Tibial artery (tissue), 4 donors: ENCODE data around the gene NRXN3.

Experiments used
- DNase-seq, 2 donors: peaks; one replicate each; pipeline ENCODE4 v3.0.0-alpha.2; 2019
- H3K27ac ChIP-seq, 2 donors: fragments of 200-600 bp; sonication (generic) in 1 of 2; 1 replicate in 1 of 2; 2 replicates in 1 of 2; pipeline ENCODE4 v1.5.1; 2018 to 2019; ENCODE audit warnings: mild to moderate bottlenecking in 1 of 2
- H3K27me3 ChIP-seq, 2 donors: fragments of 200-600 bp; sonication (generic) in 1 of 2; one replicate each; pipeline versions ENCODE4 v1.5.1 to v1.6.0; 2016 to 2019
- H3K36me3 ChIP-seq, 3 donors: fragments of 200-600 bp; sonication (generic) in 2 of 3; one replicate each; pipeline ENCODE4 v1.5.1; 2016 to 2019; ENCODE audit warnings: mild to moderate bottlenecking in 2 of 3
- H3K4me1 ChIP-seq, 4 donors: fragments of 200-600 bp; sonication (generic) in 2 of 4; 1 replicate in 3 of 4; 2 replicates in 1 of 4; pipeline ENCODE4 v1.5.1; 2016 to 2019
- H3K4me3 ChIP-seq, 2 donors: fragments of 200-600 bp; sonication (generic) in 1 of 2; 1 replicate in 1 of 2; 2 replicates in 1 of 2; pipeline ENCODE4 v1.5.1; 2018 to 2019; ENCODE audit warnings: mild to moderate bottlenecking in 2 of 2
- H3K9me3 ChIP-seq, 3 donors: fragments of 200-600 bp; sonication (generic) in 1 of 3; one replicate each; pipeline ENCODE4 v1.5.1; 2016 to 2019
- intact Hi-C: fragments of 100-400 bp; cut with DNase I; formaldehyde crosslinking; loops from one replicate; pipeline ENCODE4 v1.15.0; 2023; ENCODE audit warnings: low total_unique reads
- TF ChIP-seq, protein P1 (sequence below), 2 experiments: fragments of 200-600 bp in 1 of 2; fragments of 450-650 bp in 1 of 2; IDR thresholded peaks; one replicate each; pipeline ENCODE4 v1.5.1; 2017 to 2019; ENCODE audit warnings: antibody characterized with exemption in 2 of 2, mild to moderate bottlenecking in 1 of 2, moderate library complexity in 1 of 2

NRXN3 gene

DNA sequence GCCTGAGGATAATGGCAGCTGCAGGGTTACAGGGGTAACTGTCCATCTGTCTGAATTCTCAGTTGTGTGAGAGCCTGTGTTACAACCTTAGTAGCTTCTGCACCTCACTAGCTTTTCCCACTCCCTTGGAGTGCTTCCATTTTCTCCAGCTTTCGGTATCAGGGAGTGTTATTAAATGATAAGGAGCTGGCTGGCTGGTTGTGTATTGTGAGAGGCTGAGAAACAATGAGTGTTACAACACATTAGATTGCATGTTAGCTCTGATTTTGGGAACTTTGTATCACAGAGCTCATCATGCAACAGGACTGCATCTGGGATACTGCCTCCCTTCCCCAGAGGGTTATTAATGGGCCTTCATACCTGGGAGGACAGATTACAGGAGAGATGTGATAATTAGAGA, 1317.5 kb downstream of the NRXN3 start:
- no peaks in the 10 kb centered on the region for H3K9me3 ChIP-seq
- DNase-seq: no peak
- intact Hi-C loops: no loop called here
- H3K27me3 ChIP-seq: no peaks in the 10 kb centered on the region
- H3K36me3 ChIP-seq: no peaks in the 10 kb centered on the region
- H3K4me3 ChIP-seq: no peak overlapping the region
- no peaks in the 10 kb centered on the region for H3K4me1 ChIP-seq
- no peak overlapping the region for H3K27ac ChIP-seq
- TF ChIP-seq, protein P1, sequence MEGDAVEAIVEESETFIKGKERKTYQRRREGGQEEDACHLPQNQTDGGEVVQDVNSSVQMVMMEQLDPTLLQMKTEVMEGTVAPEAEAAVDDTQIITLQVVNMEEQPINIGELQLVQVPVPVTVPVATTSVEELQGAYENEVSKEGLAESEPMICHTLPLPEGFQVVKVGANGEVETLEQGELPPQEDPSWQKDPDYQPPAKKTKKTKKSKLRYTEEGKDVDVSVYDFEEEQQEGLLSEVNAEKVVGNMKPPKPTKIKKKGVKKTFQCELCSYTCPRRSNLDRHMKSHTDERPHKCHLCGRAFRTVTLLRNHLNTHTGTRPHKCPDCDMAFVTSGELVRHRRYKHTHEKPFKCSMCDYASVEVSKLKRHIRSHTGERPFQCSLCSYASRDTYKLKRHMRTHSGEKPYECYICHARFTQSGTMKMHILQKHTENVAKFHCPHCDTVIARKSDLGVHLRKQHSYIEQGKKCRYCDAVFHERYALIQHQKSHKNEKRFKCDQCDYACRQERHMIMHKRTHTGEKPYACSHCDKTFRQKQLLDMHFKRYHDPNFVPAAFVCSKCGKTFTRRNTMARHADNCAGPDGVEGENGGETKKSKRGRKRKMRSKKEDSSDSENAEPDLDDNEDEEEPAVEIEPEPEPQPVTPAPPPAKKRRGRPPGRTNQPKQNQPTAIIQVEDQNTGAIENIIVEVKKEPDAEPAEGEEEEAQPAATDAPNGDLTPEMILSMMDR (IDR thresholded peaks at IDR 0.05): no peak

DNA sequence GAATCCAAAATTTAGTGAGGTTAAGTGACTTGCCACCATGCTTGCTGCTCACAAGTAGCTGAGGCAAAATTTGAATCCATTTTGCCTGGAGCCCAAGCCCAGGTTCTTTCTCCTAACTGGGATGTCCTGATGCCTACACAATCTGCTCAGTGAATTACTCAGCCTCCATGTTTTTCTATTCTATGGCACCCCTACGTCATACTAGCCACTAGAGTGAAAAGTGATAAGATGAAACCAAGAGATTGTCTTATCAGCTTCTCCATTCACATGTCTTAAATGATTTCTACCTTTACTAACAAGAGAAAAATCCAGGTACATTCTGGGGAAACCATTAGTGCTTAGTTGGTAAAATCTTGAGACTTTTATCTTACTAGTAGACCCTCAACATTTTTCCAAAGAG, 1321.0 kb downstream of the NRXN3 start:
- H3K36me3 ChIP-seq: no peaks in the 10 kb centered on the region
- H3K27ac ChIP-seq: no peak overlapping the region
- H3K27me3 ChIP-seq: no peaks in the 10 kb centered on the region
- no peak overlapping the region for H3K4me3 ChIP-seq
- intact Hi-C loops: no loop called here
- TF ChIP-seq, protein P1 (IDR thresholded peaks at IDR 0.05): no peak
- no peaks in the 10 kb centered on the region for H3K9me3 ChIP-seq
- DNase-seq: no peak
- H3K4me1 ChIP-seq: no peaks in the 10 kb centered on the region

DNA sequence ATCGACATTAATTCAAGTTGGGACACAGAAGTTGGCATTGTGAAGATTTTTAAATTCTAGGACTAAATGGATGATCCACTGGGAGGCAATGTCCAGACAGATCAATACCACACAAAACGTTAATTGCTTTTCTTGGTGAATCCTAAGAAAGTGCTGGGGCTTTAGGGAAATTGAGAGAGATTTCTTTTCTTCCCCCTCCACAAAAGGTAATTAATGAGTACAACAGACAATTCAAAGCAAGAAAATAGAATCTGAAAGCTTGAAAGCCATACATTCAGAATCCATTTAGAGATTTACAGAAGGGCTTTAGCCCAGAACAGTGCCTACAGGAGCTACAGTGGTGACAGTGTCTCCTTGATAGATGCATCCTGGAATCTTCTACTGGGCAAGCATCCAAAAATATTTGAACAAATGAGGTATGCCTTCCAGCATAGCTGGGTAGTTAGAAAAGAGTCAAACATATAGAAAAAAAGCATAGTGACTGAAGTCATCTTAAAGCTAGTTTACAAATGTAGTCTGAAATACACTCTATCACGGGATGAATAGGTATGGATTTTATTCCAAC, 1323.0 kb downstream of the NRXN3 start:
- Histone ChIP-seq H3K4me3 (no peak overlapping the region), H3K27ac (no peak overlapping the region), H3K9me3 (no peaks in the 10 kb centered on the region), H3K27me3 (no peaks in the 10 kb centered on the region), H3K36me3 (no peaks in the 10 kb centered on the region), H3K4me1 (no peaks in the 10 kb centered on the region)
- intact Hi-C loops: no loop called here
- TF ChIP-seq, protein P1 (IDR thresholded peaks at IDR 0.05): no peak
- DNase-seq: no peak

DNA sequence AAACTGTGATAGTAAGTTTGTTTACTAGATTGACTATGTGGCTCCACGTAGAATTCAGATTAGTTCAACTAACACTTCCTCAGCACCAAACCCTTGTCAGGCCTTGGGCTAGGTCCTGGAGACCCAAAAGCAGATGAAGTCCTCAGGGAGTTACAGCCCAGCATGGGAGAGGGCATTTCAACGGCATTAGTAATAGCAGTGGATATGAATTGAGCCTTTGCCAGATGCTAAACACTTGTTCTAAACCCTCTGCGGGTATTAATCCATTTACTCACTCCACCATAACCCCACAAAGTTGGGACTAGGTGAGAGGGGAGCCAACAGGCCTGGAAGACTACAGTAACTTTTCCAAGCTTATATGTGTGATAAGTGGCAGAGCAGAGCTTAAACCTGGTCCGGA, 1326.5 kb downstream of the NRXN3 start:
- DNase-seq: no peak
- no peak overlapping the region for H3K4me3 ChIP-seq
- no peaks in the 10 kb centered on the region for H3K4me1 ChIP-seq
- no peaks in the 10 kb centered on the region for H3K36me3 ChIP-seq
- H3K9me3 ChIP-seq: no peaks in the 10 kb centered on the region
- no peaks in the 10 kb centered on the region for H3K27me3 ChIP-seq
- TF ChIP-seq, protein P1 (IDR thresholded peaks at IDR 0.05): no peak
- no peak overlapping the region for H3K27ac ChIP-seq
- intact Hi-C loops: no loop called here

DNA sequence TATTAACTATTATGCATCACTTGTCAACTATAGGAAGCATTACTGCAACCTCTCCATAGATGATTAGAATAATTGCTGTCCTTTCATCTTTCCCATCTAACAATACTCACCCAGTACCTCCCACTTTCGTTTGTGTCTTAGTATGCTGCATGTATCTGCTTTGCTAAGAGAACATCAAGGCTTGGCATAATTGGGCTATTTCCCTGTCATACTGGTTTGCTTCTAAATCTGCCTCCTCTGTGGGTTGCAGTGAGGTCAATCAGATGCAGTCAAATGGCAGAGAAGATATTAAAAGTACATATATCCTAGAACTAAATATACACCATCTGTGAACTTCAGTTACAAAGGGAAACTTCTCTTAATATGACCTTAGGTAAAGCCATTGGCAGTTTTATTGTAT, 1330.3 kb downstream of the NRXN3 start:
- H3K27me3 ChIP-seq: no peaks in the 10 kb centered on the region
- no peak overlapping the region for H3K27ac ChIP-seq
- no peaks in the 10 kb centered on the region for H3K36me3 ChIP-seq
- H3K4me1 ChIP-seq: no peaks in the 10 kb centered on the region
- no peak for DNase-seq
- H3K4me3 ChIP-seq: no peak overlapping the region
- intact Hi-C loops: no loop called here
- TF ChIP-seq, protein P1 (IDR thresholded peaks at IDR 0.05): no peak
- H3K9me3 ChIP-seq: no peaks in the 10 kb centered on the region
